Esophagus muscularis mucosa (tissue), 3 donors: Measurements from ENCODE around the gene MBNL1.

Source experiments
- CTCF ChIP-seq, 3 experiments: fragments of 200-600 bp in 2 of 3; fragments of 450-650 bp in 1 of 3; sonication (generic) in 2 of 3; IDR thresholded peaks; one replicate each; pipeline ENCODE4 v1.5.1; 2017 to 2019; ENCODE audit warnings: antibody characterized with exemption in 3 of 3, mild to moderate bottlenecking in 2 of 3, moderate library complexity in 1 of 3
- POLR2A ChIP-seq: fragments of 450-650 bp; IDR thresholded peaks from one replicate; pipeline ENCODE4 v1.6.1; 2017; ENCODE audit warnings: antibody characterized with exemption, moderate library complexity, mild to moderate bottlenecking, low read depth

GRCh38 chr3:152480282-152480953 lies 211.7 kb downstream of the MBNL1 start:
- no peak for TF ChIP-seq CTCF (IDR thresholded peaks at IDR 0.05)
- no peak for TF ChIP-seq POLR2A
